Measurements from ENCODE around the gene PTPRN2. TPM values are rescaled to one million over a fixed set of nuclear protein-coding genes. Genes with fewer than 3 reads are reported as not detected.
A peak's percentile ranks its signal among the peaks of the same experiment; 100 is the strongest.

Gene PTPRN2
- total and polyA plus RNA-seq, 4 experiments from 2014 or later: 1.7 to 2.6 (median 1.9) TPM

DNA sequence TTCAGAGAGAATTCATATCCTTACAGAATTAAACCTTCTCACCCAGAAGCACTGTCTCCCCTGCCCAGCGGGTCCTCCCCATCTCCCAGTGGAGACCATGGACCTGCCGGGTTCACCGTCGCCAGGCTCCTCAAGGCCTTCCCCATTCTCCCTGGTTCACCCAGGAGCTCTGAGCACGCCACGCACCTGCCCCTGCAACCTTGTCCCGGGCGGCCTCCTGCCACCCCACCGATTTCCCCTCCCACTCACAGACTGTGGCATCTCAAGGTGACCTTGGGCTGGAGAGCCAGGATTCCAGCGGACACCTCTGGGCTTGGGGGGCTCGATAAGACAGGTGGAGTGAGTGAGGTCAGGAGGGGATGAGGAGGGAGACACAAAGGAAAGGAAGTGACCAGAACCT is 135.3 kb downstream of the PTPRN2 start:
- DNase-seq: no peak
- Mint-ChIP-seq H3K4me3 (no peak overlapping the region), H3K27me3 (peaks cover 0 to 1% of the 10 kb centered on the region in 2 donors), H3K27ac (no peak overlapping the region), H3K4me1 (no peaks in the 10 kb centered on the region), H3K9me3 (peaks cover 0 to 9% (median 2%) of the 10 kb centered on the region in 8 donors), H3K36me3 (no peaks in the 10 kb centered on the region)
- Histone ChIP-seq H3K36me3 (ENCODE audit: insufficient read depth, low read length) (no peaks in the 10 kb centered on the region), H3K9me3 (ENCODE audit: control insufficient read depth in 1 of 2, low read length in 2 of 2) (no peaks in the 10 kb centered on the region), H3K4me3 (ENCODE audit: low read length in 2 of 2) (no peak overlapping the region), H3K27me3 (ENCODE audit: insufficient read depth, low read length) (no peaks in the 10 kb centered on the region), H3K4me1 (ENCODE audit: insufficient read depth, low read length) (no peaks in the 10 kb centered on the region), H3K27ac (ENCODE audit: low read depth, low read length) (no peak overlapping the region)
- ChIA-PET CTCF (ENCODE audit: partially characterized antibody) (no interaction called here), POLR2A (ENCODE audit: partially characterized antibody) (no interaction called here)
- intact Hi-C loops (cut with micrococcal nuclease): no loop called here

DNA sequence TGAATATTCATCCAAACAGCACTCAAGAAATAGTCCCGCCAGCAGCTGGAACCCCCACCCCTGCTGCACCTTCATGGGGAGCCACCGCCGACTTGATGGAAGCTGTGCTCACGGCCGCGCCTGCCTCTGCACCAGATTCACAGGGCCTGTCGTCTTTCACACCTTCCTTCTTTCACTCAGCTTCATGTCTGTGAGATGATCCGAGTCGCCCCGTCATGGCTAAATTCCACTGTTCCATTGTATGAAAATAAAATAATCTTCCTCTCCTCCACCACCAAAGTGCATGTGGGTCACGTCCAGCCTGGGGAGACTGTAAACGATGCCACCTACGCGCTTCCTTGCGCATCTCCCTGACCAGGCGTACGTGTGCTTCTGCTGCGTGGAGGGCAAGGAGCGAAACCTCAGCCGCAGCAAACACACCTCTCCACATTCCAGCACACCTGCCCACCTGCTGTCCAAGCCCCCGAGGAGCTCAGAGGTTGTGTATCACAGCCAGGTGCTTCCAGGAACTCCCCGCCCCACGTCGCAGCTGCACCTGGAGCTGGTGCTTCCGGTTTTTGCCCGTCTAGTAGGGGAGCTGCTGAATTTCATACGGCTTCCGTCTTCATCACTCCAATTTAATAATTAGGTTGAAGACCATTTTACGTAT is 137.0 kb downstream of the PTPRN2 start:
- intact Hi-C loops (cut with micrococcal nuclease): no loop called here
- Mint-ChIP-seq H3K4me3 (no peak overlapping the region), H3K4me1 (no peaks in the 10 kb centered on the region), H3K27ac (no peak overlapping the region), H3K9me3 (peaks cover 0 to 9% (median 1%) of the 10 kb centered on the region in 8 donors), H3K27me3 (peaks cover 0 to 1% of the 10 kb centered on the region in 2 donors), H3K36me3 (no peaks in the 10 kb centered on the region)
- Histone ChIP-seq H3K36me3 (ENCODE audit: insufficient read depth, low read length) (no peaks in the 10 kb centered on the region), H3K27ac (ENCODE audit: low read depth, low read length) (no peak overlapping the region), H3K27me3 (ENCODE audit: insufficient read depth, low read length) (no peaks in the 10 kb centered on the region), H3K4me3 (ENCODE audit: low read length in 2 of 2) (no peak overlapping the region), H3K9me3 (ENCODE audit: control insufficient read depth in 1 of 2, low read length in 2 of 2) (no peaks in the 10 kb centered on the region), H3K4me1 (ENCODE audit: insufficient read depth, low read length) (no peaks in the 10 kb centered on the region)
- ChIA-PET POLR2A (ENCODE audit: partially characterized antibody) (no interaction called here), CTCF (ENCODE audit: partially characterized antibody) (no interaction called here)
- no peak for DNase-seq

- Histone ChIP-seq H3K27ac (ENCODE audit: low read depth, low read length) (no peak overlapping the region), H3K4me3 (ENCODE audit: low read length in 2 of 2) (no peak overlapping the region), H3K36me3 (ENCODE audit: insufficient read depth, low read length) (no peaks in the 10 kb centered on the region), H3K4me1 (ENCODE audit: insufficient read depth, low read length) (no peaks in the 10 kb centered on the region), H3K9me3 (ENCODE audit: control insufficient read depth in 1 of 2, low read length in 2 of 2) (no peaks in the 10 kb centered on the region), H3K27me3 (ENCODE audit: insufficient read depth, low read length) (no peaks in the 10 kb centered on the region)
- ChIA-PET CTCF (ENCODE audit: partially characterized antibody) (no interaction called here), POLR2A (ENCODE audit: partially characterized antibody) (no interaction called here)
- H3K27me3 Mint-ChIP-seq: peaks cover 0 to 1% of the 10 kb centered on the region in 2 donors
- DNase-seq: no peak
- no peaks in the 10 kb centered on the region for H3K4me1 Mint-ChIP-seq
- no peak overlapping the region for H3K4me3 Mint-ChIP-seq
- H3K36me3 Mint-ChIP-seq: no peaks in the 10 kb centered on the region
- intact Hi-C loops (cut with micrococcal nuclease): no loop called here
- H3K27ac Mint-ChIP-seq: no peak overlapping the region
- H3K9me3 Mint-ChIP-seq: peaks cover 0 to 9% (median 1%) of the 10 kb centered on the region in 8 donors
Measured at GRCh38 chr7:158449942-158450341, 137.7 kb downstream of the PTPRN2 start.

DNA sequence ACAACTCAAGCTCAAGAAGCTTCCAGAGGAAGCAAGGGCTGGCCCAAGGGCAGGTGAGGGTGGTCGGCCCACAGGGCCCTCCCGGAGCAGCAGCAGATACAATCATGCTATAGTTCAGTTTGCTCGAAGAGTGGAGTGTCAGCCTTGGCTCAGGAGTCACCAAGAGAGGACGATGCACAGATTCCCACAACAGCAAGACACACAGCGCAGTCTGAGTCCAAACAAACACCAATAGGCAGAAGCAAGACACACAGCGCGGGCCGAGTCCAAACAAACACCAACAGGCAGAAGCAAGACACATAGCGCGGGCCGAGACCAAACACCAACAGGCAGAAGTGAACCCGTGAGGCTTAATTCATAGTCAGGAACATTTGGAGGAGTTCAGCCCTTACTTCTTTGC is 138.4 kb downstream of the PTPRN2 start:
- no peak for DNase-seq
- no peaks in the 10 kb centered on the region for H3K4me1 Mint-ChIP-seq
- no peak overlapping the region for H3K4me3 Mint-ChIP-seq
- intact Hi-C loops (cut with micrococcal nuclease): no loop called here
- H3K9me3 Mint-ChIP-seq: peaks cover 0 to 2% (median 0%) of the 10 kb centered on the region in 8 donors
- ChIA-PET CTCF (ENCODE audit: partially characterized antibody) (no interaction called here), POLR2A (ENCODE audit: partially characterized antibody) (no interaction called here)
- H3K36me3 Mint-ChIP-seq: no peaks in the 10 kb centered on the region
- Histone ChIP-seq H3K27ac (ENCODE audit: low read depth, low read length) (no peak overlapping the region), H3K4me3 (ENCODE audit: low read length in 2 of 2) (no peak overlapping the region), H3K36me3 (ENCODE audit: insufficient read depth, low read length) (no peaks in the 10 kb centered on the region), H3K4me1 (ENCODE audit: insufficient read depth, low read length) (no peaks in the 10 kb centered on the region), H3K9me3 (ENCODE audit: control insufficient read depth in 1 of 2, low read length in 2 of 2) (no peaks in the 10 kb centered on the region), H3K27me3 (ENCODE audit: insufficient read depth, low read length) (no peaks in the 10 kb centered on the region)
- H3K27me3 Mint-ChIP-seq: peaks cover 0 to 1% of the 10 kb centered on the region in 2 donors
- peak overlapping the region in 1 of 7 donors; percentile 55 for H3K27ac Mint-ChIP-seq

DNA sequence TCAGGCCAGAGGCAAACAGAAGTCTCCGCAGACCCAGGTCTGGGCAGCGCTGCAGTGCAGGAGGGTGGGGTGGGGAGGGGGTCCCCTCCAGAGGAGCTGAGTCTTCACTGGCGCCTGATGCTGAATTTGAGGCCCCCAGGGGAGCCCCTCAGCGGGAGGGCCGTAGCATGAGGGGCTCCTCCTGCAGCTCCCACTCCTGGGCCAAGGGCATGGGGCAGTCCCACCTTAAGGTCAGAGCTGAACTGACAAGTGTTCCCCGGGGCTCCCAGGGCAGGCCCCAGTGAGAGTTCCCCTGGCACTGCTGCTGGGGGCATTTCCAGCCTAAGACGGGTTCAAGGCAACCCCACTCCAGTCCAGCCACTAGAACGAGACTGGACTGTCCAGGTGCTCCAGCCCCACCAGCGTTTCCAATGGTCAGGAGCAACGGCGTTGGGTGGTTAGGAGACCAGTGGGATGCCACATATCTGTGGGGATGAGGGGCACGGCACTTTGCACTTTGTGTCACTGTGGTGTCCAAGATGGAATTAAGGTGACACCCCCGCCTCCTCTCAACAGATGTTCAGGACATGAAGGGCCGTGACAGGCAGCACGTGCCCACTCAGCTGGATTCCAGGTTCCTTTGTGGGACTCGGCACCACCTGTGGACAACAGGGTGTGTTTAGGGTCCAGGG is 139.1 kb downstream of the PTPRN2 start:
- Histone ChIP-seq H3K4me3 (ENCODE audit: low read length in 2 of 2) (no peak overlapping the region), H3K9me3 (ENCODE audit: control insufficient read depth in 1 of 2, low read length in 2 of 2) (no peaks in the 10 kb centered on the region), H3K27ac (ENCODE audit: low read depth, low read length) (no peak overlapping the region), H3K36me3 (ENCODE audit: insufficient read depth, low read length) (no peaks in the 10 kb centered on the region), H3K4me1 (ENCODE audit: insufficient read depth, low read length) (no peaks in the 10 kb centered on the region), H3K27me3 (ENCODE audit: insufficient read depth, low read length) (no peaks in the 10 kb centered on the region)
- Mint-ChIP-seq H3K27ac (no peak overlapping the region), H3K36me3 (no peaks in the 10 kb centered on the region), H3K9me3 (peaks cover 0 to under 1% (median 0%) of the 10 kb centered on the region in 8 donors), H3K4me3 (no peak overlapping the region), H3K27me3 (peaks cover 0 to 1% of the 10 kb centered on the region in 2 donors), H3K4me1 (no peaks in the 10 kb centered on the region)
- intact Hi-C loops (cut with micrococcal nuclease): no loop called here
- POLR2A ChIA-PET (ENCODE audit: partially characterized antibody): no interaction called here
- no peak for DNase-seq
- CTCF ChIA-PET (ENCODE audit: partially characterized antibody): no interaction called here

DNA sequence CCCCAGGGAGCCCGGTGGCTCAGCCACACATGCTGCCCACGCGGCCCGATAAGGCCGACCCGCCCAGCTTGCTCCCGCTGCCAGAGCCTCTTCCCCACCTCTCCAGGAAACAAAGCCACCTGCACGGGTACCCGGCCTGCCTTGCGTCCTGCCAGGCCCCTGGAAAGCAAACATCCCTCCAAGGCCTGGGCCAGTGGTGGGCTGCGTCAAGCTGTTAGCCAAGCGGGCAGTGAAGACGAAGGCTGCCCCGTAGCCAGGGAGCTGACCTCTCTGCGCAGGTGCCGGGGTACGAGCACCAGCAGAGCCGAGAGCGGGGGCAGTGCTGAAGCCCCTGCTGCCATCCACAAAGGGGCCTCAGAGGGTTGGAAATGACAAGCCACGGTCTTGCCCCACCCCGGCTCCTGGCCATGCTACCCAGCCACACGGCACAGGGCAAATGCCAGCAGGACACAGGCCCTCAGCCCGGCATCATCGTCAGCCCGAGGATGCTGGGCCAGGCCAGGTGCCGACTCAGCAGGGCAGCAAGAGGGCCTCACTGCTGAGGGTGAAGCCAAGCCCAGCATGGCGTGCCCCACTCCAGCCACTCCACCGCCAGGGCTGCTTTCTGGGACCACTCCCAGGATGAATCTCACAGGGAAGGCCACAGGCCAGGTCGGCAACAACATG is 140.0 kb downstream of the PTPRN2 start:
- Histone ChIP-seq H3K27ac (ENCODE audit: low read depth, low read length) (no peak overlapping the region), H3K36me3 (ENCODE audit: insufficient read depth, low read length) (no peaks in the 10 kb centered on the region), H3K27me3 (ENCODE audit: insufficient read depth, low read length) (no peaks in the 10 kb centered on the region), H3K9me3 (ENCODE audit: control insufficient read depth in 1 of 2, low read length in 2 of 2) (no peaks in the 10 kb centered on the region), H3K4me1 (ENCODE audit: insufficient read depth, low read length) (no peaks in the 10 kb centered on the region), H3K4me3 (ENCODE audit: low read length in 2 of 2) (no peak overlapping the region)
- CTCF ChIA-PET (ENCODE audit: partially characterized antibody): no interaction called here
- H3K27me3 Mint-ChIP-seq: peaks cover 0 to 1% of the 10 kb centered on the region in 2 donors
- POLR2A ChIA-PET (ENCODE audit: partially characterized antibody): no interaction called here
- no peak overlapping the region for H3K27ac Mint-ChIP-seq
- H3K9me3 Mint-ChIP-seq: no peaks in the 10 kb centered on the region
- DNase-seq: no peak
- no peak overlapping the region for H3K4me3 Mint-ChIP-seq
- intact Hi-C loops (cut with micrococcal nuclease): no loop called here
- H3K4me1 Mint-ChIP-seq: no peaks in the 10 kb centered on the region
- H3K36me3 Mint-ChIP-seq: no peaks in the 10 kb centered on the region

GRCh38 chr7:158447151-158447505 is 140.5 kb downstream of the PTPRN2 start:
- POLR2A ChIA-PET (ENCODE audit: partially characterized antibody): no interaction called here

More at GRCh38 chr7:158447151-158447505, 140.5 kb downstream of the PTPRN2 start:
- H3K27me3 Mint-ChIP-seq: peaks cover 0 to 1% of the 10 kb centered on the region in 2 donors
- no peak for DNase-seq
- Histone ChIP-seq H3K27ac (ENCODE audit: low read depth, low read length) (no peak overlapping the region), H3K36me3 (ENCODE audit: insufficient read depth, low read length) (no peaks in the 10 kb centered on the region), H3K4me3 (ENCODE audit: low read length in 2 of 2) (no peak overlapping the region), H3K27me3 (ENCODE audit: insufficient read depth, low read length) (no peaks in the 10 kb centered on the region), H3K9me3 (ENCODE audit: control insufficient read depth in 1 of 2, low read length in 2 of 2) (no peaks in the 10 kb centered on the region), H3K4me1 (ENCODE audit: insufficient read depth, low read length) (no peaks in the 10 kb centered on the region)
- H3K4me1 Mint-ChIP-seq: no peaks in the 10 kb centered on the region
- intact Hi-C loops (cut with micrococcal nuclease): no loop called here
- H3K9me3 Mint-ChIP-seq: no peaks in the 10 kb centered on the region
- CTCF ChIA-PET (ENCODE audit: partially characterized antibody): no interaction called here
- H3K36me3 Mint-ChIP-seq: no peaks in the 10 kb centered on the region
- no peak overlapping the region for H3K4me3 Mint-ChIP-seq
- H3K27ac Mint-ChIP-seq: no peak overlapping the region

Measured in CD4-positive, alpha-beta memory T cell (primary cell).